Loucy (cell line): ENCODE data around the gene TYW5.

Experiments
- CTCF ChIP-seq: fragments of 200-600 bp; sonication (generic); conservative IDR thresholded peaks from 2 replicates; pipeline ENCODE4 v1.5.1; 2014; ENCODE audit warnings: mild to moderate bottlenecking, antibody characterized with exemption, low read length
- EZH2phosphoT487 ChIP-seq: fragments of 200-600 bp; IDR thresholded peaks from 2 replicates; pipeline ENCODE4 v1.6.1; 2018; ENCODE audit warnings: antibody characterized with exemption, mild to moderate bottlenecking, moderate library complexity, borderline replicate concordance

- TF ChIP-seq CTCF (no peak), EZH2phosphoT487 (no peak)
Measured at GRCh38 chr2:199882667-199883066, 72.6 kb downstream of the TYW5 start.
